ENCODE measurements around the gene MVK.

Gene MVK

GRCh38 chr12:109624467-109624866 is 50.9 kb downstream of the MVK start:
- no peak for TF ChIP-seq GATA1 (IDR thresholded peaks at IDR 0.05; ENCODE audit: low read depth, low read length)
- no peak for TF ChIP-seq POLR2A (IDR thresholded peaks at IDR 0.05; ENCODE audit: low read length)
- DNase-seq = no peak

GRCh38 chr12:109625131-109625559 is 51.6 kb downstream of the MVK start:
- TF ChIP-seq GATA1 (IDR thresholded peaks at IDR 0.05; ENCODE audit: low read depth, low read length) (no peak), POLR2A (IDR thresholded peaks at IDR 0.05; ENCODE audit: low read length) (no peak)
- no peak for DNase-seq

GRCh38 chr12:109625749-109626377 is 52.3 kb downstream of the MVK start:
- DNase-seq = no peak
- no peak for TF ChIP-seq POLR2A (IDR thresholded peaks at IDR 0.05; ENCODE audit: low read length)
- no peak for TF ChIP-seq GATA1 (IDR thresholded peaks at IDR 0.05; ENCODE audit: low read depth, low read length)

GRCh38 chr12:109626378-109627115 is 53.0 kb downstream of the MVK start:
- no peak for TF ChIP-seq GATA1 (IDR thresholded peaks at IDR 0.05; ENCODE audit: low read depth, low read length)
- no peak for TF ChIP-seq POLR2A (IDR thresholded peaks at IDR 0.05; ENCODE audit: low read length)
- DNase-seq = no peak

GRCh38 chr12:109627633-109628032 is 54.0 kb downstream of the MVK start:
- DNase-seq = no peak
- TF ChIP-seq GATA1 (IDR thresholded peaks at IDR 0.05; ENCODE audit: low read depth, low read length) (no peak), POLR2A (IDR thresholded peaks at IDR 0.05; ENCODE audit: low read length) (no peak)

- TF ChIP-seq GATA1 (IDR thresholded peaks at IDR 0.05; ENCODE audit: low read depth, low read length) = no peak
- no peak for TF ChIP-seq POLR2A (IDR thresholded peaks at IDR 0.05; ENCODE audit: low read length)
- no peak for DNase-seq
These were observed 56.5 kb downstream of the MVK start for GRCh38 chr12:109630107-109630506.

GRCh38 chr12:109630815-109631214 is 57.2 kb downstream of the MVK start:
- DNase-seq = no peak
- TF ChIP-seq POLR2A (IDR thresholded peaks at IDR 0.05; ENCODE audit: low read length) (no peak), GATA1 (IDR thresholded peaks at IDR 0.05; ENCODE audit: low read depth, low read length) (no peak)

GRCh38 chr12:109631302-109631701 is 57.7 kb downstream of the MVK start:
- TF ChIP-seq POLR2A (IDR thresholded peaks at IDR 0.05; ENCODE audit: low read length) = no peak
- no peak for TF ChIP-seq GATA1 (IDR thresholded peaks at IDR 0.05; ENCODE audit: low read depth, low read length)
- DNase-seq = no peak

GRCh38 chr12:109631751-109632150 is 58.2 kb downstream of the MVK start:
- TF ChIP-seq POLR2A (IDR thresholded peaks at IDR 0.05; ENCODE audit: low read length) (no peak), GATA1 (IDR thresholded peaks at IDR 0.05; ENCODE audit: low read depth, low read length) (no peak)
- no peak for DNase-seq

GRCh38 chr12:109632342-109632741 is 58.7 kb downstream of the MVK start:
- TF ChIP-seq GATA1 (IDR thresholded peaks at IDR 0.05; ENCODE audit: low read depth, low read length) = no peak
- no peak for TF ChIP-seq POLR2A (IDR thresholded peaks at IDR 0.05; ENCODE audit: low read length)
- DNase-seq = no peak

GRCh38 chr12:109635717-109636116 is 62.1 kb downstream of the MVK start:
- TF ChIP-seq GATA1 (IDR thresholded peaks at IDR 0.05; ENCODE audit: low read depth, low read length) (no peak), POLR2A (IDR thresholded peaks at IDR 0.05; ENCODE audit: low read length) (no peak)
- no peak for DNase-seq

GRCh38 chr12:109637348-109637747 is 63.8 kb downstream of the MVK start:
- DNase-seq = no peak
- TF ChIP-seq POLR2A (IDR thresholded peaks at IDR 0.05; ENCODE audit: low read length) (no peak), GATA1 (IDR thresholded peaks at IDR 0.05; ENCODE audit: low read depth, low read length) (no peak)

- DNase-seq = no peak
These were observed 64.4 kb downstream of the MVK start for GRCh38 chr12:109637996-109638395.

GRCh38 chr12:109638735-109639134 is 65.1 kb downstream of the MVK start:
- TF ChIP-seq POLR2A (IDR thresholded peaks at IDR 0.05; ENCODE audit: low read length) (no peak), GATA1 (IDR thresholded peaks at IDR 0.05; ENCODE audit: low read depth, low read length) (no peak)

More at GRCh38 chr12:109637996-109638395, 64.4 kb downstream of the MVK start:
- no peak for TF ChIP-seq GATA1 (IDR thresholded peaks at IDR 0.05; ENCODE audit: low read depth, low read length)
- TF ChIP-seq POLR2A (IDR thresholded peaks at IDR 0.05; ENCODE audit: low read length) = no peak

More at GRCh38 chr12:109638735-109639134, 65.1 kb downstream of the MVK start:
- no peak for DNase-seq
